GM19397 (cell line): ENCODE data around the gene CALML4.
"Not testable (repeated sequence)": the region's sequence is repeated elsewhere in the genome, so short reads cannot be mapped to it uniquely, and the experiment has no call there.

Source experiments
- ATAC-seq: cut with Tn5 transposase; IDR thresholded peaks from one replicate; pipeline ENCODE4 v1.9.1; 2021; ENCODE audit warnings: mild to moderate bottlenecking, moderate library complexity; ENCODE audit not compliant: unreplicated experiment

CALML4 gene

GRCh38 chr15:68225442-68225841 lies 20.3 kb upstream of the CALML4 start:
- not testable (repeated sequence) for ATAC-seq

DNA sequence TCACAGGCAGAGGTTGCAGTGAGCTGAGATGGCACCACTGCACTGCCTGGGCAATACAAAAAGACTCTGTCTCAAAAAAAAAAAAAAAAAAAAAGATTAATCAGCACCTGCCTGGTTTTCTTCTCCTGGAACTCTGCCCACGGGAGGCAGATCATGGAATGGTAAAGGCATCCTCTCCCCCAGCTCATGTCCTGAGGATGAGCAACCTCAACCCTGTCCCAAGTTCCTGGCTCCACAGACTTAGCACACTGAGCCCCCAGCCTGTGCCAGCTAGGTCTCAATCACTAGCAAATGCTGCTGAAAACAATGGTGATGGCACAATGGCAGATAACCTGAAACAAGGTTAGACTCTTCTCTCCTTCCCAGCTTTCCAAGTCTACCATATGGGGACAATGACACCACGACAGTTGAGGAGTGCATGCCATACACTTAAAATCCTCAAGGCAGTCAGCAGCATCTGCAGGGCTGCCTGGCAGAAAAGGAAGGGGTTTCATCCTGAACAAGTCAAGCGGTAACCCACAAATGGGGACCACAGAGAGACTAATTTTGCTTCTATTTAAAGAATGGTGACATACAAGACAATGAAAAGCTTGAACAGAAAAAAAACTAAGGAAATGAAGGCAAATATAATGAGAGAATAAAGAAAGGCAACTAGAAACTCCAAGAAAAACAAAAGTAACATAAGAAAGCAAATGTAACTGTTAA lies 19.6 kb upstream of the CALML4 start:
- no peak for ATAC-seq

GRCh38 chr15:68224108-68224507 lies 19.0 kb upstream of the CALML4 start:
- ATAC-seq = no peak

- ATAC-seq = no peak
Measured at GRCh38 chr15:68223171-68223570, 18.0 kb upstream of the CALML4 start.

- not testable (repeated sequence) for ATAC-seq
Measured at GRCh38 chr15:68222432-68222743, 17.3 kb upstream of the CALML4 start.

- not testable (repeated sequence) for ATAC-seq
Measured at GRCh38 chr15:68221530-68222431, 16.6 kb upstream of the CALML4 start.

- ATAC-seq = no peak
Measured at GRCh38 chr15:68220967-68221366, 15.8 kb upstream of the CALML4 start.

DNA sequence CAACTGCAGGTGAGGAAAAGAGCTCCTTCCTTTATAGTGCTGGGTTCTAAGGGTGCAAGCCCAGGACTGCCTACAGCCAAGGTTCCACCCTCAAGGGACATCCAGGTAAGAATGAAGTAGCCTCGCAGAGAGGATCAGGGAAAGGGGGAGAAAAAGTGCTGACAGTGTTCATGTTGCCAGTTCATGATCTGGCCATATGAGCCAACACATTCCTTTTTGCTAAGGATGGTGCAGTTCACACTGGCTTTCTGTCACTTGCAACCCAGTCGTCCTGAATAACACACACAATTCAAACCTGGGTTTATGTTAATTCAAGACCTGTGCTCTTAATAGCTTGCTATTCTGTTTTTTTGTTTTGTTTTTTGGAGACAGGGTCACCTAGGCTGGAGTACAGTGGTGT lies 15.4 kb upstream of the CALML4 start:
- ATAC-seq = no peak

DNA sequence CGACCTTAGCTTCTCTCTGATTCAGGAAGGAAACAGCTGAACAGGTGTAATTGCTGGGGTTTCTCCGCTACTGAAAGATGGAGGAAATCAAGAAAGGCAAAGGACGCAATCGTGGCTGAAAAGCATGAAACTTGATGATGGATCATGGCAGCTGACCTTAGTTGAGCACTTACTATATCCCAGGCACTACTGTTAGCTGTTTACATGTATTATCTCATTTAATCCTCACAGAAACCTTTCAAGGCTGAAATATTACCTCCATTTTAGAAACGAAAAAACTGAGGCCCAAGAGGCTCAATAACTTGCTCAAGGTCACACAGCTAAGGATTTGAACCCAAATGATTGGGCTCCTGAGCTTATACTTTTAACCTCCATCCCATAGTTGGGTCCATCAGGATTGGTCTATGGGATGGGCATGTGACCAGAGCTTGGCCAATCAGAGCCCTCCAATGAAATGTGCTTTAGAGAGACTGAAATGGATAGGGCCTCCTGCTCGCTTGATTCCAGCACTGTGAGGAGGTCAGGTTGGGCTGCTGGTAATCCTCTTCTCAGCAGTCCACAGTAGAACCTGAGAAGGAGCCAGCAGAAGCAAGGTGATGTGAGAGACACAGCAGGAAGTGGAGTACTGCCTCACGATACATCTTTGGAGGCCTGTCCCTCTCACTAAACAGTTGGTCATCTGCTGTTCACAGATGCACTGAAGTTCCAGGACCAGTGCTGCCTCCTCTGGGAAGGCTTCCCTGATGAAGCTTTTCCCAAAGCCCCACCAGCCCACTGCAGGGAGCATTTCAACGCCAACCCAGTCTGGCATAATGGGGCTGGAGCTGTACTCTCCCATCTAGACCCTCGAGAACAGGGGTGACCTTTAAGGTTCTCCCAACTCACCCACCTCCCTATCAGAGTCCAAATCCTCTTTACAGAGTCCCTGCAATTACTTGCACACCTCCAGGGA lies 14.0 kb upstream of the CALML4 start:
- ATAC-seq = no peak

DNA sequence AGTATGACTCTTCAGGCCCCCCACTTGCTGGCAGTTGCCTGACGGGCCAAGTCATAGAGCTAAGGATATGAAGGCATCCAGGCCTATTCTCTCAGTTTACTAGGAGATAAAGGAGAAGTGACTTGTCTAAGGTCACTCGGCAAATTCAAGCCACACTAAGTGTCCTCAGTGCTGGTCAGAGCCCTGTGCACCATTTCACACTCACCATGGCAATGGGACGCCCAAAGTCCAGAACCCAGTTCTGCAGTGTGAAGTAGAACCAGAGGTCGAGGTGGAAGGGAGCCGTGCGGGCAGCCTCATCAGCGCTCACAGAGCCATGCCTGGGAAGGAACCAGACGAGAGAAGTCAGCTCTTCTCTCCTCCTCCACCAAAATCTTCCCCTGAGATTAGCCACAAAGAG lies 13.2 kb upstream of the CALML4 start:
- ATAC-seq = no peak

DNA sequence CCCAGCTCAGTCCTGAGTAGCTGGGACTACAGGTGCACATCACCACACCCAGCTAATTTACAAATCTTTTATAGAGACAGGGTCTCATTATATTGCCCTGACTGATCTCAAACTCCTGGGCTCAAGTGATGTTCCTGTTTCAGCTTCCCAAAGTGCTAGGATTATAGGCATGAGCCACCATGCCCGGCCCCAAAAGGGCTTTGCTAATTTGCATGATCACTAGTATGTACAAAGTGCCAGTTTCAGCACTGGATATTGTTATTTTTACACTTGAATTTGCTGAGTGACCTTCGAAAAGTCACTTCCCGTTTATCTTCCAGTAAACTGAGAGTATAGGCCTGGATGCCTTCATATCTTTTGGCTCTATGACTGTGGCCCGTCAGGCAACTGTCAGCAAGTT lies 12.2 kb upstream of the CALML4 start:
- no peak for ATAC-seq

DNA sequence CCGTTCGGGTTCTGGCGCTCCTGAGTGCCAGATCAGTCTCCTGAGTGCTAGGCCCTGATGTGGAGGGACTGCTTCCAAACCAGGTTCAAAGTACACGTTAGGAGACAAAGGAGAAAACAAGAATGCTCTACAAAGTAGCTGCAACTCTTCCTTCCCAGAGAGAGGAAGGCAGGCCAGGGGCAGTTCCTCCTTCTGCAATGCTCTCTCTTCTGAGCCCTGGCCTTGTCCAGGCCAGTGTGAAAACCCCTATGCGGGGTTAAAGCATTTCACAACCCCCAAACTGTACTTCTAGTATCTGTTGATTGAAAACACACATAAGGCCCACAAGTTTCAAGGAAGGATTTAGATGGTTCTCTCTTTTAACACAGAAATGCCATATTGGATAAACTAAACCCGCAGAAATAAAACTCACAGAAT lies 9.7 kb upstream of the CALML4 start:
- ATAC-seq = no peak

GRCh38 chr15:68213991-68214837 lies 9.1 kb upstream of the CALML4 start:
- ATAC-seq = no peak

GRCh38 chr15:68213491-68213845 lies 8.3 kb upstream of the CALML4 start:
- not testable (repeated sequence) for ATAC-seq

DNA sequence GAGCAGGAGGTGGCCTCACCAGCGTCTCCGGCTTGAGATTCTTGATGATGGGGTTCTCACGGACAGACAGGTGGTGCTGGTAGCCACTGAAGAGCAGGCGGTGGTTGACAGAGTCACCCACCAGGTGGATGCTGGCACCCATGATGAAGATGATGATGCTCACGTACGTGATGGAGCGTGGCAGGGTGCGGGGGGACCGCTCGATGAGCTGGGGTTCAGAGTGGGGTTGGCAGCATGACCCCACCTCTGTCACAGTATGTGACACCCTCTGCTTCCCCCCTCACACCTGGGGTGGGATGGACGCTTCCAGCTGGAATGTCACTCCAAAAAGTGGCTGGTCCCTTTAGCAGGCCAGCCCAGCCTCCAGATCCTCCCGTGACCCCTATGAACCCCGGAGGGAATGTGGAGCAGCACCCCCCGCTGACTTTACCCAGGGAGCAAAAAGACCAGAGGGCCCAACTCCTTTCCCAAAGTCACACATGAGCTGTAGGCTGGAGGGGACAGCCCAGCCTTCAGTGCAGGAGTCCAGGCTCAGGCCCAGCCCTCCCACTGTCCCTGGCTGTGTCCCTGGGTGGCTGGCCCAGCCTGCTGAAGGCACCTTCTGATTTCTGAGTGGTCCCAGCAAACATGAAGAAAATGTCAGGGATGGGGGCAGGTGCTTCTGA lies 6.7 kb upstream of the CALML4 start:
- ATAC-seq = no peak

DNA sequence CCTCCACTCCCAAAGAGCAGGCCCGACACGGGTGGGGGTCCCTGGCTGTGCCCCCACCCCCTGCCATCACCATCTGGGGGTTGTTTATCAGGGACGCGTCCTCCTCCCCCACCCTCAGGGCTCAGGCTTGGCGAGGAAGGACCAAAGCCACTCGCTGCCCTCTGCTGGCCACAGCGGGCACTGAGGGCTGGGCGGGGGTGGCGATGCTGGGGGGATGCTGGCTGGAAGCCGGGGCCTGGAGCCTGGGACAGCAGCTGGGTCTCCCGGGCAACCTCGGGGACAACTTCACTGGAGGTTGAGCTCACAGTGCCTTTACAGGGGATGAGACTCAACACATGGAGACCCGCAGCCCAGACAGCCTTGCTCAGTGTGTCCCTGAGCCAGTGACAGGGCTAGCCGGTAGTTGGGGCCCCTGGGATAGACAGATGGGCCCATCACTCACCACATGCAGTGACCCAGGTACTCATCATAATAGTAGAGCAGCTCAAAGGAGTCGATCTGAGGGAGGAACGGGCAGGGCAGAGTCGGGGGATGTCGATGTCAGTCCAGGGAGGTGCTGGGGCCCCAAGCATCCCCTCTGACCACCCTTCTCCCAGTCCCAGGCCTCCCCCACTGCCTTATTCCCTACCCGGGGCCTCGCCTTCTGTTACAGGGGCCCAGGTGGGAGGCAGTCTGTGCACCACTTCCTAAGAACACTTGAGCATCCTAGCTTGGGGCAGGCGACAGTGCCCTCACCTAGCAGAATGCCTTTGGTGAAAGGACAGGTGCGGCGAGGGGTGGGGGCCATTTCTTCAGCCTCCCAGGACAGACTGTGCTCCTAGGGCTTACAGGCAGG lies 5.9 kb upstream of the CALML4 start:
- ATAC-seq = no peak

GRCh38 chr15:68210409-68210756 lies 5.3 kb upstream of the CALML4 start:
- ATAC-seq = no peak

DNA sequence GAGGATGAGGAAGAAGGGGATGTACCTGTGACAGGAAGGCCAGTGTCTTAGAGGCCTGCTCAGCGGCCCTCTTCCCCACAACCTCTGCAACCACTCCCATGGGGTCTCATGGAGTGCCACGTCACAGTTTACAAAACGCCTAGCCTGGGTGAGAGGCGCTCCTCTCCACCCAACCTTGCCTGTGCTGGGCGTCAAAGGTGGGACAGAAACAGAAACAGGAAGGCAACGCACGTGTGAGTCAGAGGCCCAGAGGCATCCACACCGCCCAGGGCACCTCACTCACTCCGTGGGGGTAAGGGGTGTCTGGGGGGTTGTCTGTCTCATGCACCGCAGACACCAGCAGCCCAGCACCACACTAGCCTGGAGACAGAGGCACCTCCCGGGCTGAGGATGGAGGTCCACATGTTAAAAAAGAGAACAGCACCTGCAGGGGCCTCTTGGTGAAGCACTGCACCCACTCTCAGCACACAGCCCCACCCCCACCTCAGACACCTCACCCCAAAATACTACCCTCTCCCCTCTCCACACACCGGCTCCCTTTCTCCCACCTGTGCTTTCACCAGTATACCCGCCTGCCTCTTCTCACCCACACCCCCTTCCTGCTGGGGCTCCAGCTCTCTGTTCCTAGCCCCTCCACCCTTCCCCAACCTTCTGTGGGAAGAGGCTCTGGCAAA lies 4.7 kb upstream of the CALML4 start:
- ATAC-seq = no peak

DNA sequence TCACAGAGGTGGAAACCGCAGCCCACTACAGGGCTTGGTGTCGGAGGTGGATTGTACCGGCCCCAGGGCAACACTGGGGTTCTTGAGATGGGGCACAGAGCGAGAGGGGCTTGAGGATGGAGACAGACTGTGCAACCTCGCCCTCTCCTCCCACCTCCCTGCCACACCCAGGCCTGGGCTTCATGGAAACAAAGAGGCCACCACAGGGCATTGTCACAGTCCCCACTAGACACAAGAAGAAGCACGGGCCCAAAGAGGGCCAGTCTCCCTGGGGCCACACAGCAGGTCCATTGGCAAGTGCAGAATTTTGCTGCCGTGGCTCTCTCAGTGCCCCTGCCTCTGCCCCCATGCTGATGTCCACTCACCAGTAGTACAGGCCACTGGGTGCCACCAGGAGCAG lies 4.1 kb upstream of the CALML4 start:
- ATAC-seq = no peak
